H54 (cell line): Measurements from ENCODE around the gene CUX1.

Source experiments
- DNase-seq: peaks from one replicate; pipeline ENCODE4 v3.0.0; 2011; ENCODE audit warnings: low spot score, mixed read lengths; ENCODE audit not compliant: insufficient read length
- FAIRE-seq: peaks from 3 replicates; lab custom pipeline; 2011; peaks lifted over from hg19 to GRCh38; lab: Jason Lieb, UNC
- POLR2A ChIP-seq: IDR thresholded peaks from 2 replicates; pipeline ENCODE4 v1.6.1; 2011; ENCODE audit warnings: low read depth, mild to moderate bottlenecking, low read length

Gene CUX1

DNA sequence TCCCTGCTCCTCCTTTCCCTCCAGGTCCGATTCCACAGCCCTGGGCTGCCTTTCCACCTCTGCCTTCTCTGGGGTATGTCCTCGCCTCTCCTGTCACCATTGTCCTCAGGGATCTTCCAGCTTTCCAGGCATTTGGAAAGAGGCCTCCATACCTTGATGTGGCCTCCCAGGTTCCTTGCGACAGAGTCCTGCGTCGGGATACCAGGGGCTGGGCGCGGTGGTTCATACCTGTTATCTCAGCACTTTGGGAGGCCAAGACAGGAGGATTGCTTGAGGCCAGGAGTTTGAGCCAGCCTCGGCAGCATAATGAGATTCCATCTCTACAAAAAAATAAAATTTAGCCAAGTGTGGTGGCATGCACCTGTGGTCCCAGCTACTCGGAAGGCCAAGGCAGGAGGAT, 171.1 kb downstream of the CUX1 start:
- FAIRE-seq (no peak), DNase-seq (no peak)
- no peak for TF ChIP-seq POLR2A

DNA sequence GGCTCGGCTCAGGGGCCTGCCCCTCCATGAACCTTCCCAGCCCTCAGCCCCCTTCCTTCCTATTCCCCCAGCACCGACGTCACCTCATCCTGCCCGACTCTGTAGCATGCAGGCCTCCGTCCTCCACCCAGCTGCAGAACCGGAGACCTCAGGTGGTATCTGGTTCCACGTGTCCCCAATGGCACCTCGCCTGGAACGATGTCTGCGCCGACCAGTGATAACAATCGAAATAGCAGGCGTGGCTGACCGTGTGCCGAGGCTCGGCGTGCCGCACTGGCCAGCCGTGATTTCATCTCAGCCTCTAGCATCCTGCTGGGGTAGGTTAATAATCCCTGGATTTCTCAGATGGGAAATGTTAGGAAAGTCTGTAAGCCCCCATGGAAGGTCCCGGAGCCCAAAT, 171.7 kb downstream of the CUX1 start:
- FAIRE-seq (no peak), DNase-seq (no peak)
- no peak for TF ChIP-seq POLR2A

DNA sequence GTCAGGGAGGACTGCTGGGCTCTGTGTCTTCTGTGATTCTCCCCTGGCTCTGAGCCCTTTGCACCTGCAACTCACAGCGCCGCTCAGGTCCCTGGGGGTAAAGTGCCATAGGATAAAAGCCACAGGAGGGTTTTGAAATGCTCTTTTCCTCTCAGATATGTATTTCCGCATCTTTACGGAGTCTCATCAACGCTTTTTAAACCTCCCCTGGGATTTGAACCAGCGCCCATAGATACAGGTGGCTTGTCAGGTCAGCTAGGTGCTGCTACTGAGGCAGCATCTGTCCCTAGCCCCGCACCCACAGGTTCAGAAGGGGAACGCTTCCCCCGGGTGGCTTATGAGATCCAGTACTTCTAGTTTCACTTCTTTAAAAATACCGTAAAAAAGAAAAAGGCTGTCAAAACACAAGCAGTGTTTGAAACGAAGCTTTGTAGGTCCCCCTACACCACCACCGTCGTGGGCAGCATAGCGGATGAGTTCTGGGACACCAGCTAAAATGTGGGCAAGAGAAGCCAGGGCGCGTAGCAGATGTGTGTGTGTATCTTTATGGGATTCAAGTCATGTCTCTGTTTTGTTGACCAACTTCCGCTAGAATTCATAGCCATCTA, 173.5 kb downstream of the CUX1 start:
- DNase-seq (no peak), FAIRE-seq (no peak)
- TF ChIP-seq POLR2A = no peak

DNA sequence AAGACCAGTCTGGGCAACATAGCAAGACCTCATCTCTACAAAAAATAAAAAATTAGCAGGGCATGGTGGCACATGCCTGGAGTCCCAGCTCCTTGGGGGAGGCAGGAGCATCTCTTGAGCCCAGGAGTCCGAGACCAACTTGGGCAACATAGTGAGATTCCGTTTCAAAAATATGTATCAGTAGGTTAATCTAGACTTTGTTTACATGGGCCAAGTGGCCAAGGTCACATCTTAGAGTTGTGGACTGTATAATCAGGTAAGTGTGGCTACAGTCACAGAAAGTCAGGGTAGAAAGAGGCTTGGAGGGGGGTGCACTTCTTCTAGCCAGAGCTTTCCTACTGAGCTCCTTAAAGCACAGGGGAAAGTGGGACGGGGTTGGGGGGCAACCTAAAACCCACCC, 174.4 kb downstream of the CUX1 start:
- DNase-seq (no peak), FAIRE-seq (no peak)

DNA sequence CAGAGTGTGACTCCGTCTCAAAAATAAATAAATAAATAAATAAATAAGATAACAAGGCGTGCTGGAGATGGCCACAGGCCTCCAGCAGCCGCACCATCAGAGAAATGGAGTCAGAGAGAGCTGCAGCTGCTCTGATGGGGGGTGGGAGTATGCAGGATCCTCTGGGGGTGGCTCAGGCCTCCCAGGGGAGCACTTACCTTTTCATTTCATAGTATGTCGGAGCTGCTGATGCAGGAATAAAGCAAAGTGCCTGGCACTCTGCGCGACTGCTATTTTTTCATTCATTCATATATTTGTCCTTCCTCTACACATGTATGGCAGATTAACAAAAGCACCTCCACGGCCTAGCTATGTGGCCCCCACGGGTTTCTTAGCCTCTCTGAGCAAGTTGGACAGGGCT, 175.9 kb downstream of the CUX1 start:
- no peak for FAIRE-seq
- no peak for DNase-seq
- TF ChIP-seq POLR2A = no peak

More for the DNA sequence above, 174.4 kb downstream of the CUX1 start:
- no peak for TF ChIP-seq POLR2A

DNA sequence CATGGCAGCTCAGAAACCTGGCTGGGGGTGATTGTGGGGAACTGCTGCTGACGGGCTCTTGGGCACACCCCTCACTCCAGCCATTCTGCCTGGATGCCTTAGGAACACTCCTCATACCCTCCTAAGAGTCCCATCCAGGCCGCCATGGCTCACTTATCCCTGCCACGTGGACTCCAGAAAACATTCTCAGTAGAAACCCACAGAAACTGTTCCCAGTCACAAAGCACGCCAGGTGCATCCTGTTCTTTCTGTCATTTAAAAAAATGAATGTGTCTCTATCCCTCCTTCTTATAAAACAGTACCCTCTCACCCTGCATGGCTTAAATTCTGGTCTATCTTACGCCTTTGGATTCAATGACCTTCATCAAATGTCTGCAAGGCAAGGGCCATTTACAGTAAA, 177.7 kb downstream of the CUX1 start:
- TF ChIP-seq POLR2A = no peak
- FAIRE-seq = no peak
- DNase-seq = no peak

DNA sequence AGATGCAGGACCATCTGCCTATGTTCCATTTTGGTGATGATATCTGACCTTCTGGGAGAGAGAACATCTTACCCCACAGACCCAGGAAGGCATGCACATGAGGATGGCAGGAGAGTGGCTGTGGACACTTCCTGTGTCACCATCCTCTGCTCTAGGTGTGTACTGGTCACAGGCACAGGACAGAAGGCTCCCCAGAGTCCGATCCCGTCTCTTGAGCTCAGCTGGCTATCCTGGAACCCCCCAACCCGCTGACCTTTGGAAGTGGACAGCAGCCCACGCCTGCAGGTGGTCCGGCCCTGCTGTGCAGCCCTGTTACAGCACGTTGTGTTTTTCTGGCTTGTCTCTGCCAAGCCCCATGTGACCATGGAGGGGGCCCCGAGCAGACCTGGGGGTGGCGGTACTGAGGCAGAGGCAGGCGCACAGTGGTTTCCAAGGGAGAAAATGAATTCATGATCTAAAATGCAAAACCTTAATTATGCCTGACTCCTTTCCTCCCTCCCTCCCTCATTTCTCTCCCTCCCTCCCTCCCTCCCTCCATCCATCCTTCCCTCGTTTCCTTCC, 178.8 kb downstream of the CUX1 start:
- TF ChIP-seq POLR2A = no peak
- FAIRE-seq = no peak
- no peak for DNase-seq

DNA sequence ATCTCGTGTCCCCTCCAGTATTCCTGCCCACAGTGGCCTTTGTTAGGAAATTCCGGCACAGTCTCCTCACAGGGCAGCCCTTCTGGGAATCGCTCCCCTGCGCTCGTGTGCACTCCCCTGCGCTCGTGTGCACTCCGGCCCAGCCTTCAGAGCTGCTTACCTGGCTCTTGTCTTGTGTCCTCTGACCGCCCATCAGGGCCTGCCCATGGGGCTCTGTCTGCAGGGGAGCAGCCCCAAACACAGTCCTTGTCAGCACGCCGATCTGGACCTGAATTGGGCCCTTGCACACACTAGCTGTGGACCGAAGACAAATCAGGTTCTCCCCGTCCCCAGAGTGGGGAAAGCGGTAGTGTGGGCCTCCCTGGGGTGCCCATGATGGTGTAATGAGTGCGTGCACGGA, 179.4 kb downstream of the CUX1 start:
- FAIRE-seq = no peak
- TF ChIP-seq POLR2A = no peak
- no peak for DNase-seq

DNA sequence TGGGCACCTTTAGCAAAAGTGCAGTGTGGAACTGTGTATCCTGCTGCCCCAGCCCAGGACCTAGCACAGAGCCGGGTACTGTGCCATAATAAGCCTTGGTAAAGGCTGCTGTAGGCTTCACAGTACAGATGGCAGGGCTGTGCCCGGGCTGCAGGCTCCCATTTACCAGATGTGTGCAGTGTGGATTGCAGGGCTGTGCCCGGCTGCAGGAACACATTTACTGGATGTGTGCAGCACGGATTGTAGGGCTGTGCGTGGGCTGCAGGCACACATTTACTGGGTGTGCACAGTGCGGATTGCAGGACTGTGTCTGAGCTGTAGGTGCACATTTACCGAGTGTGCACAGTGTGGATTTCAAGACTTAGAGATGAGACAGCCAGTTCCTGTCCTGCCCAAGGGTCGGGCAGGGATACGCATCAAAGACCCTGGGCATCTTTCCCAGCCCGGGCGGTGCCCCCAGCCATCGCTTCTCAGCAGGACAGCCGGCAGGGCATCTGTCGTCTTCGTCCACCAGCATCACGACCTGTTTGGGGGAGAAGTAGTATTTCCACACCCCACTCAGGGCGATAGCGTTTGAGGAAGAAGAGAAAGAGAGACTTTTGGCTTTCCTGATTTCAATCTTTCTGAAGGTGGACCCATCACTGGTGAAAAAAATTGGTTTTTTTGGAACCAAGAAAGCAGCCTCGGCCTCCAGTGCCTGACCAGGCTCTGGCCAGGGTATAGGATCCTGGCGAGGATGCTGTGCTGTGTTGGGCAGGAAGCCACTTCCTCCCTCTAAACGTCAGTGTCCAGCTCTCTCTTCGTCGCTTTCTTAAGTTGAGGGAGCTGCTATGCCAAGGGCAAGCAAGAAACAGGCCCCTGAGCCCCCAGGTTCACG, 180.8 kb downstream of the CUX1 start:
- no peak for DNase-seq
- TF ChIP-seq POLR2A = no peak
- no peak for FAIRE-seq

DNA sequence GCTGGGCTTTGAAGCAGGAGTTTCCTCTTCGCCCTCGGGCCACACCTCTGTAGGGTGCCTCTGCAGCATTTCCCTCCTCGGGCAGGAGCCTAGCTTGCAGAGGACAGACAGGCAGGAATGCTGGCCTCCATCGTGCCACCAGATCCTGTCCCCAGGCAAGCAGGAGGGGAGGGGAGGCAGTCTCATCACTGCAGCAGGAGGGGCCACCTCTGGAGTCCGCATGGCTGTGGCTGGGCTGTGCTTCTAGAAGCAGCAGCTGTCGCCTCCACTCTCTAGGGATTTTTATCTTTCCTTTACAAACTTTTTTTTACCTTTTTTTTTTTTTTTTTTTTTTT, 181.4 kb downstream of the CUX1 start:
- FAIRE-seq = no peak
- DNase-seq = no peak
- TF ChIP-seq POLR2A = no peak

DNA sequence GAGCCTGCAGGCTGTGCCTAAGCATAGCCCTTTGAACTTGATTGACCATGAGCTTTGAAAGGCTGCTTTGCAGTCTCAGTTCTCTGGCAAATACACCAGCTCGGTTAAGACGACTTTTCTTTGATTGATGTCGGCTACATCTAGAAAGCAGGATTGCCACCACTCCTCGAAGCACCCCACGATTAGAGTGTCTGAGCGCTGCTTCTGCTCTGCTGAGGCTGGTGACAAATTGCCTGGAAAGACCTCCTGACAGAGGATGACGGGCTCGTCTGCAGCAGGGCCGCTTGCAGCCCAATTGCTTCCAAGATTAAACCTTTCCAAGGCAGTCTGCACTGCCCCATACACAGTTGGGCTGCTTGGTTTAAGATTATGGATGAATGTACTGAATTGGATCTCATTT, 182.0 kb downstream of the CUX1 start:
- FAIRE-seq (no peak), DNase-seq (no peak)
- no peak for TF ChIP-seq POLR2A

DNA sequence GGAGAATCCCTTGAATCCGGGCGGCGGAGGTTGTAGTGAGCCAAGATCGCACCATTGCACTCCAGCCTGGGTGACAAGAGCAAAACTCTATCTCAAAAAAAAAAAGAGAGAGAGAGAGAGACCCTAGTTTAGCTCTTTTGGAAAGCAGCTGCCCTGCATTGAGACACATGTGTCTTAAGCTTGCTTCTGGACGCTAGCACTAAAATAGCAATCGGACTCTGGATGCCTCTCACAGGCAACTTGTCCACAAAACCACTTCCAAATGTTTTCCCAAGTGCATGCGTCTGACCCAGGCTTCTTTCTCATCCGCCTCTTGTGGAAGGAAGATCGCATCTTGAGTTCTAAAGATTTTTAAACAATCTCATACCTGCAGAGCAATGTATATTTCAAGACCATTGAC, 182.7 kb downstream of the CUX1 start:
- FAIRE-seq = no peak
- no peak for TF ChIP-seq POLR2A
- DNase-seq = no peak

DNA sequence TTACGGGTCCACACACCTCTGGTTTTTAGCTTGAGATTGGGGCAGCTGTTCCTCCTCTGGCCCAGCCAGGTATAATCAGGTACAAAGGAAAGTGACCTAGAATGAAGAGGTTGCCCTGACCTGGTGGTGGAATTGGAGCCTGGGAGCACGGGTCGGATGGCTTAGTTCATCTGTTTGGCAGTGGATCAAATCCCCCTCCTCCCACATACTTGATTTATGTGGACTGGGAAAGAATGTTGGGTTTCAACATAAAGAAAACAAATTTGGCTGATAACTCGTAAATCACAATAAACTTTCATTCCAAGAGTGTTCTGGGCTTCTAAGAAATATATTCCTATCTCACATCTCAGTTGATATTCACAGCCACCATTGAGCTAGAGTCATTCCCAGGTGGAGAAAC, 186.8 kb downstream of the CUX1 start:
- no peak for TF ChIP-seq POLR2A
- DNase-seq = no peak
- no peak for FAIRE-seq

DNA sequence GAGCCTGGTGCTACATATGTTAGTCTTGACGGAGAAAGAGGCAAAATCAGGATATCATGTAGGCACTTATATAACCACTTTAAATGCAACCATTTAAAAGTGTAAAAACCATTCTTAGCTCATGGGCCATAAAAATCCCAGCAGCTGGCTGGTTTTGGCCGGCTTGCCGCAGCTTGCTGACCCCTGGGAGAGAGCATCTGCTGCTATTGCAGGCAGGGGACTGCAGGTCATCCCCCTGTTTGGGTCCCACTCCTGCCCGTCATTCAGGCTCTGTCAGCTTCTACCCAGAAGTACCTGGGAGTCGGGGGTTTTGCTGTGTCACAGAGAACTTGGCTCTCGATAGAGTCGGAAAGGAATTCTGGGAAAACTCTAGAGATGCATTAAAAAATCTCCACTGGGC, 187.4 kb downstream of the CUX1 start:
- TF ChIP-seq POLR2A = no peak
- no peak for DNase-seq
- no peak for FAIRE-seq
